BE2C (cell line): ENCODE data around the gene OTUD6A.

Experiments
- DNase-seq: peaks from one replicate; pipeline ENCODE4 v3.0.0-alpha.2; 2020
- H3K27me3 ChIP-seq: fragments of 250-450 bp; sonication (Bioruptor Pico); 2 replicates; pipeline ENCODE4 v1.5.1; 2020; ENCODE audit warnings: mild to moderate bottlenecking
- H3K36me3 ChIP-seq: fragments of 250-450 bp; sonication (Bioruptor Pico); 2 replicates; pipeline ENCODE4 v1.5.1; 2020; ENCODE audit warnings: mild to moderate bottlenecking
- H3K4me1 ChIP-seq: fragments of 250-450 bp; sonication (Bioruptor Pico); 2 replicates; pipeline ENCODE4 v1.5.1; 2020
- H3K4me3 ChIP-seq: 2 replicates; pipeline ENCODE4 v1.5.1; 2011; ENCODE audit warnings: low read depth, low read length
- H3K9me3 ChIP-seq: fragments of 250-450 bp; sonication (Bioruptor Pico); 2 replicates; pipeline ENCODE4 v1.5.1; 2020
- TF ChIP-seq, protein P1 (sequence below): IDR thresholded peaks from 2 replicates; pipeline ENCODE4 v1.5.1; 2012; ENCODE audit warnings: mild to moderate bottlenecking, low read depth, low read length

OTUD6A gene

DNA sequence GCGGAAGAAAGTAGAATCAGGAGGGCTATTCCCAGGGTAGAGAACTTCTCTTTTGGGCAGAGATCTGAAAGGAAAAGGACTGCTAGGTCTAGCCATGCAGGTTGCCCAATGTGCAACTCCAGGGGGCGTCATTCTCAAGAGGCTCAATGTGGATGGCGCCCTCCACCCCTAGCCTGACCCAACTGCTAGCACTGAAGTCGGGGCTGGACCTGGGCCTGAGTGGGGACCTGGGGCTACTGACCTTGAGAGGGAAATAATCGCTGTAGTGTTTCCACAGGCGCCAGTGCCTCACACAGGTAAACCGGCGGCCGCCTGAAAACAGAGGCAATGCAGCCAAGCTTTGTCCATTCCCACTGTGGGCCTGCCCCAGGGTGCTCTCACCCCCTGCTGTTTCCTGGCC, 18.6 kb upstream of the OTUD6A start:
- TF ChIP-seq, protein P1, sequence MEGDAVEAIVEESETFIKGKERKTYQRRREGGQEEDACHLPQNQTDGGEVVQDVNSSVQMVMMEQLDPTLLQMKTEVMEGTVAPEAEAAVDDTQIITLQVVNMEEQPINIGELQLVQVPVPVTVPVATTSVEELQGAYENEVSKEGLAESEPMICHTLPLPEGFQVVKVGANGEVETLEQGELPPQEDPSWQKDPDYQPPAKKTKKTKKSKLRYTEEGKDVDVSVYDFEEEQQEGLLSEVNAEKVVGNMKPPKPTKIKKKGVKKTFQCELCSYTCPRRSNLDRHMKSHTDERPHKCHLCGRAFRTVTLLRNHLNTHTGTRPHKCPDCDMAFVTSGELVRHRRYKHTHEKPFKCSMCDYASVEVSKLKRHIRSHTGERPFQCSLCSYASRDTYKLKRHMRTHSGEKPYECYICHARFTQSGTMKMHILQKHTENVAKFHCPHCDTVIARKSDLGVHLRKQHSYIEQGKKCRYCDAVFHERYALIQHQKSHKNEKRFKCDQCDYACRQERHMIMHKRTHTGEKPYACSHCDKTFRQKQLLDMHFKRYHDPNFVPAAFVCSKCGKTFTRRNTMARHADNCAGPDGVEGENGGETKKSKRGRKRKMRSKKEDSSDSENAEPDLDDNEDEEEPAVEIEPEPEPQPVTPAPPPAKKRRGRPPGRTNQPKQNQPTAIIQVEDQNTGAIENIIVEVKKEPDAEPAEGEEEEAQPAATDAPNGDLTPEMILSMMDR, result no peak
- Histone ChIP-seq H3K4me1 (no peaks in the 10 kb centered on the region), H3K4me3 (no peak overlapping the region), H3K36me3 (no peaks in the 10 kb centered on the region), H3K27me3 (no peaks in the 10 kb centered on the region), H3K9me3 (no peaks in the 10 kb centered on the region)
- DNase-seq, result no peak

DNA sequence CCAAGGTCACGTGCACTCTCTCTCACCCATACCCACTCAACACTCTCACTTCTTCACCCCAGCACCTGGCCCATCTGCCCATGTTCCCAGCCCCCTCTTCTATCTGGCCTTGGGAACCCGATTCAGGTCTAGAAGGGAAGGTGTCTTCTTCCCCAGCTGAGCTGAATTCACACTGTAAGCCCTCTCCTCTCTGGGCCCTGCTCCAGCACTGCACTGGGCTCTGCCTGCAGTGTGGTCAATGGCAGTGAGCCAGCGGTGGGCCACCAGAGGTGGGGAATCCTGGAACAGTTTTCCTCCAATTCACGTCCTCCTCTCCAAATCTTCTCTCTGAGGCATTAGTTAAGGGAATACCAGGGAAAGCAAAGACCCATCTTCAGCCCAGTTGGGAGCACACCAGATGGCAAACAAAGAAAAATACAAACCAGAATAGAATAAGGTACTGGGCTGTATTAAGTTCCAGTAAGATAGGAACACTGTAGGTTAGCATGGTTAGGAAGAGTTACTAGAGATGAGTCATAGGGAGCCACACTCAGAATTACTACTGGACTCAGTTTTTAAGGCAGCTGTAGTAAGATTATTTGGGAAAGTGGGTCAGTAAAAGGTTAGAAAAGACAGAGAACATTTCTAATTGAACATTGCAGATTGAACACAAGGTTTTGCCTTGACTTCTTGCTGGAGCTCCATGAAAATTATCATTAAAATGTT, 17.6 kb upstream of the OTUD6A start:
- TF ChIP-seq, protein P1, result no peak
- Histone ChIP-seq H3K36me3 (no peaks in the 10 kb centered on the region), H3K9me3 (no peaks in the 10 kb centered on the region), H3K27me3 (no peaks in the 10 kb centered on the region), H3K4me1 (no peaks in the 10 kb centered on the region), H3K4me3 (no peak overlapping the region)
- DNase-seq, result no peak

DNA sequence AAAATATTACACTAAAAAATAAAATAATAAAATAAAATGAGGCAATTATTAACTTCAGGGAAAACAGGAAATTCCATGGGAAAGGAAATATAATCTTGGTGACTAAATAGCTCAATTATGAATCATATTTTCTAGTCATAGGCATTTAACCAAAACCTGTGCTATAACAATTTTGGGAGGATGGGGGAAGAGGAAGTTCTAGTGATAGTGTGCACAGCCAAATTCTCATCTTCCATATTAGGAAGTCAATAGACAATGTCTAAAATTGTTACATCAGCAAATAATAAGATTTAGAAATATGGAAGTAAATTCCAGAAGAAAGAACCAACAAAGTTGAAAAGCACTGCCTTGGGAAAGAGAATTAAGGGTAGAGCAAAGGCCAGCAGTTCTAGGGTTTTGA, 15.3 kb upstream of the OTUD6A start:
- TF ChIP-seq, protein P1, result no peak
- no peaks in the 10 kb centered on the region for H3K4me1 ChIP-seq
- H3K9me3 ChIP-seq, result no peaks in the 10 kb centered on the region
- no peak for DNase-seq
- H3K36me3 ChIP-seq, result no peaks in the 10 kb centered on the region
- H3K27me3 ChIP-seq, result no peaks in the 10 kb centered on the region
- no peak overlapping the region for H3K4me3 ChIP-seq

DNA sequence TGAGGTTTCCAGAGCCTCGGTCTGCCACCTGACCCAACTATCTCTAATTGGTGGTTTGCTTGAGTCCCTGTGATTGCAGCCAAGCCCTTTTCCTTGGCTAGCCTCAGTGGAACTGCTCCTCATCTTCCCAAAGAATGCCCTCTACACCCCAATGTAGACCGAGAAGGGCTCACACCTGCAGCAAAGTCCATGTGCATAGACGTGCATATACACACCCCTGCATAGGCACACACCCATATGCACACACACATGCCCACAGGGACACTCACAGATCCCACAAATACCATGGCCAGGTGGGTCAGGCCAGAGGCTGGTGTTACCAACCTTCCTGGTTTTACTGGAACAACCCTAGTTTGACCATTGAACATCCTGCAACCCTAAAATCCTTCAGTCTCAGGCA, 12.9 kb upstream of the OTUD6A start:
- TF ChIP-seq, protein P1, result no peak
- H3K27me3 ChIP-seq, result no peaks in the 10 kb centered on the region
- H3K36me3 ChIP-seq, result no peaks in the 10 kb centered on the region
- no peaks in the 10 kb centered on the region for H3K4me1 ChIP-seq
- no peak overlapping the region for H3K4me3 ChIP-seq
- no peaks in the 10 kb centered on the region for H3K9me3 ChIP-seq
- DNase-seq, result no peak

DNA sequence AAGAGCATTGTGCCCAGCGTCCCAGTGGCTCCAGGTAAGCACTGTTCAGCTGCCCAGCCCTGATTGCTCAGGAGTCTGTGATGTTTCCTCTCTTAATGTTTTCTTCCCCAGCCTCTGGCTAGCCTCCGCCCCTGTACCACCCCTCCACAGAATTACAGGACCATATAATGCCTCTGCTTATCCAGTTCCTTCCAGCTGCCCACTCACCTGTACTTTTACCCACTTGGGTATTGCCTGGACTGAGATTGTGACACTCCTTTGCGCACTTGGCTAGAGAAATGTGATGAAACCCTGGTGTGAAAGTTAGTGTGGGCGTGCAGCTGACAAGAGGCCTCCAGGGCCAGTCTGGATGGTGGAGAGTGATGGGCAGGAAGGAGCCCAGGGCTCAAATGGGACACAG, 12.3 kb upstream of the OTUD6A start, which contains the start of gene AWAT2:
Gene AWAT2, minus strand, starts transcription at position 14 of the 400 bp plus-strand sequence. Its CDS starts 6 bp downstream, at position 8.
- no peak within 1 kb of the TSS for H3K4me3 ChIP-seq
- no peaks in the 10 kb centered on the region for H3K9me3 ChIP-seq
- no peaks in the 10 kb centered on the region for H3K4me1 ChIP-seq
- TF ChIP-seq, protein P1, result no peak
- no peaks in the 10 kb centered on the region for H3K36me3 ChIP-seq
- DNase-seq, result no peak
- no peaks in the 10 kb centered on the region for H3K27me3 ChIP-seq

DNA sequence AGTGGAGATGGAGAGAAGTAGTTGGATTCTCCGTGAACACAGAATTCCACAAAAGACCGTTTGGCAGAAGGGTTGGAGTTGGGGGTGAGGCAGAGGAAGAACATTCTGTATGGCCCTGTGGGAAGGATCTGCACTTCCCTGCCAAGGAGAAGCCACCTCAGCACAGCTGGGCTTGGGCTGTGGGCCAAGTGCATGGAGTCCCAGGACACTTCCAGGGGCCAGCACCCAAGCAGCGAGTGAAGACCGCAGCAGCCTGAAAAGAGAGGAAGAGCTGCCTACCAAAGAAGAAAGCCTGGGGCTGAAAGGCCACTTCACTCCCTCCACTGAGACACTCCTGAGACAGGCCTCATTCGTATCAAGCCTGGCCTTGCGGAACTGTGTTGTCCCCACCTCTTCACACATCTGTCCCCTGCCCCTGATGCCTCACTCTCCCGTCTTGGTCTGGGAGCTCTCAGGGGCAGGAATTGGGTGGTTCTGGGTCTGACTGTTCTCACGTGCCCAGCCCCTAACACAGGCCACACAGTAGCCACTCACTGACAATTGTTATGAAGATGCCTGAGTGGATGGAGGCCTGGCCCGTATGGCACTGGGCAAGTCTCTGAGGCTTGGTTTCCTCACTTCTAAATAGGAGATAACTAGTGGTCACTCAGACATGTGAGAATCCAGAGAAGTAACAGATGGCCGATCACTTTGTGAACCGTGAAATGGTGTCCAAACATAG, 9.2 kb upstream of the OTUD6A start:
- Histone ChIP-seq H3K4me3 (no peak overlapping the region), H3K36me3 (no peaks in the 10 kb centered on the region), H3K9me3 (no peaks in the 10 kb centered on the region), H3K27me3 (no peaks in the 10 kb centered on the region), H3K4me1 (no peaks in the 10 kb centered on the region)
- DNase-seq, result no peak
- TF ChIP-seq, protein P1, result no peak
